HepG2 (cell line): ENCODE measurements around the gene EIF1AD. TPM values are rescaled to one million over a fixed set of nuclear protein-coding genes. Genes with fewer than 3 reads are reported as not detected.

Experiments used
- ATAC-seq: fragments of 200-7000 bp; cut with Tn5 transposase; 3 replicates; pipeline ENCODE4 v1.9.1; 2020; ENCODE audit warnings: mild to moderate bottlenecking, moderate library complexity
- BruUV-seq: library from RNA; stranded (reverse); fragments of 400-500 nt; replicated peaks from 2 replicates; lab custom pipeline; 2021; lab: Mats Ljungman, UMichigan
- CTCF ChIA-PET: fragments of 300-600 bp; formaldehyde crosslinking; extraction: SDS; loops from one replicate; lab custom pipeline; 2021; ENCODE audit warnings: low total read pairs, inconsistent platforms, low intra/inter-chr PET ratio; lab: Yijun Ruan, JAX
- POLR2A ChIA-PET: fragments of 350-600 bp; sonication (Branson Sonifier 250); formaldehyde crosslinking; loops from one replicate; lab custom pipeline; 2020; ENCODE audit warnings: antibody characterized with exemption, inconsistent platforms; lab: Yijun Ruan, JAX
- DNase-seq: peaks from one replicate; pipeline ENCODE4 v3.0.0-alpha.2; 2015; ENCODE audit warnings: low spot score
- FAIRE-seq: peaks from 3 replicates; lab custom pipeline; 2011; peaks lifted over from hg19 to GRCh38; lab: Jason Lieb, UNC
- H2AFZ ChIP-seq: one replicate; pipeline ENCODE4 v1.6.1; 2011; ENCODE audit warnings: low read length, inconsistent platforms
- H3K27ac ChIP-seq: fragments of 300-600 bp; 3 replicates; pipeline ENCODE4 v1.8.0; 2011; ENCODE audit warnings: mixed run types, mild to moderate bottlenecking, mixed read lengths, low read length, inconsistent platforms; ENCODE audit not compliant: insufficient read depth; ENCODE audit errors: extremely low read length
- H3K27me3 ChIP-seq, 2 experiments: fragments of 200-600 bp in 1 of 2; 2 replicates in 1 of 2; 3 replicates in 1 of 2; pipeline versions ENCODE4 v1.6.0 to v1.8.0; 2011; ENCODE audit warnings: low read length in 2 of 2, mild to moderate bottlenecking in 2 of 2, moderate library complexity in 2 of 2, inconsistent platforms in 1 of 2; ENCODE audit not compliant: insufficient read depth in 2 of 2, control insufficient read depth in 1 of 2
- H3K36me3 ChIP-seq, 2 experiments: fragments of 200-600 bp in 1 of 2; replicated peaks in 1 of 2; 2 replicates in 1 of 2; 3 replicates in 1 of 2; pipeline versions ENCODE4 v1.5.1 to v1.8.0; 2011; ENCODE audit warnings: low read length in 2 of 2, inconsistent platforms in 1 of 2; ENCODE audit not compliant: insufficient read depth in 2 of 2, control insufficient read depth in 1 of 2
- H3K4me1 ChIP-seq: 2 replicates; pipeline ENCODE4 v1.5.1; 2012; ENCODE audit warnings: low read length, inconsistent platforms; ENCODE audit not compliant: insufficient read depth
- H3K4me2 ChIP-seq: 2 replicates; pipeline ENCODE4 v1.6.0; 2011; ENCODE audit warnings: low read depth, low read length, inconsistent platforms
- H3K4me3 ChIP-seq, 3 experiments: fragments of 200-600 bp in 1 of 3; sonication (generic), shearing (Covaris generic) in 1 of 3; replicated peaks in 1 of 3; 2 replicates each; pipeline ENCODE4 v1.5.1; 2011 to 2016; ENCODE audit warnings: low read length in 3 of 3, inconsistent platforms in 2 of 3, low read depth in 2 of 3, mild to moderate bottlenecking in 2 of 3, control low read depth in 1 of 3, mixed read lengths in 1 of 3; ENCODE audit not compliant: insufficient read depth in 1 of 3
- H3K79me2 ChIP-seq: one replicate; pipeline ENCODE4 v1.6.1; 2011; ENCODE audit warnings: low read length, inconsistent platforms; ENCODE audit not compliant: insufficient read depth
- H3K9ac ChIP-seq: 2 replicates; pipeline ENCODE4 v1.6.0; 2011; ENCODE audit warnings: mild to moderate bottlenecking, low read depth, low read length, inconsistent platforms; ENCODE audit not compliant: insufficient read depth
- H3K9me3 ChIP-seq: 2 replicates; pipeline ENCODE4 v1.5.1; 2012; ENCODE audit warnings: mild to moderate bottlenecking, low read length
- H4K20me1 ChIP-seq: 2 replicates; pipeline ENCODE4 v1.6.0; 2011; ENCODE audit warnings: inconsistent platforms, mild to moderate bottlenecking, low read length, moderate library complexity; ENCODE audit not compliant: insufficient read depth
- CSRNP2 ChIP-seq: sonication (generic); formaldehyde crosslinking; conservative IDR thresholded peaks from 2 replicates; pipeline ENCODE4 v1.8.0; 2022; ENCODE audit warnings: low read depth, missing genetic modification reagents
- HMG20B ChIP-seq: conservative IDR thresholded peaks from 2 replicates; pipeline ENCODE4 v1.6.1; 2016; ENCODE audit warnings: missing genetic modification reagents, missing compliant biosample characterization
- TAF1 ChIP-seq: sonication (generic); formaldehyde crosslinking; IDR thresholded peaks from 2 replicates; pipeline ENCODE4 v1.4.0; 2020; ENCODE audit warnings: missing genetic modification reagents
- ZBTB8A ChIP-seq: sonication (generic); formaldehyde crosslinking; IDR thresholded peaks from 2 replicates; pipeline ENCODE4 v1.4.0; 2020; ENCODE audit warnings: mild to moderate bottlenecking, low read depth, missing genetic modification reagents, borderline replicate concordance
- ZNF101 ChIP-seq: sonication (generic); formaldehyde crosslinking; IDR thresholded peaks from 2 replicates; pipeline ENCODE4 v1.4.0; 2020; ENCODE audit warnings: mild to moderate bottlenecking, low read depth, missing genetic modification reagents, borderline replicate concordance
- ZNF597 ChIP-seq: sonication (generic); formaldehyde crosslinking; IDR thresholded peaks from 2 replicates; pipeline ENCODE4 v1.5.0; 2020; ENCODE audit warnings: missing genetic modification reagents
- WGBS: methylation state at CpG from one replicate; pipeline ENCODE4 v1.1.6; 2017; ENCODE audit warnings: low lambda C conversion rate; 5-methylcytosine and 5-hydroxymethylcytosine counted together
- in situ Hi-C: cut with HindIII; loops from 2 replicates; pipeline ENCODE4 v1.10.0; 2017; ENCODE audit warnings: low pct_unique_long_range_greater_than_20kb; ENCODE audit not compliant: extremely low pct_ligation_motif_present
- intact Hi-C: fragments of 100-400 bp; cut with micrococcal nuclease; formaldehyde crosslinking; loops from one replicate; pipeline ENCODE4 v1.10.0; 2022; ENCODE audit not compliant: unreplicated experiment
- polyA plus RNA-seq, 8 experiments: library from polyadenylated mRNA; depleted of rRNA in 3 of 8; stranded (reverse) in 7 of 8; unstranded in 1 of 8; fragments of >200 nt; fragmentation: Illumina TruSeq in 4 of 8; extraction: Trizol in 4 of 8; gene quantifications; 2 replicates each; pipeline versions ENCODE4 v1.2.1 to v1.2.3, GENCODE V29; 2011 to 2016; ENCODE audit warnings: low read depth in 4 of 8, missing spikeins in 1 of 8, mixed read lengths in 1 of 8; ENCODE audit not compliant: insufficient read depth in 1 of 8
- total RNA-seq, 5 experiments: library from RNA; depleted of rRNA; stranded (reverse); fragments of >200 nt; fragmentation: Illumina TruSeq; extraction: Trizol; gene quantifications; 2 replicates each; pipeline ENCODE4 v1.2.3, GENCODE V29; 2016; ENCODE audit warnings: low read depth in 1 of 5

Gene EIF1AD
- total and polyA plus RNA-seq, 2 of the 13 experiments (the other 11 are each of a cell fraction or from before 2014, with no cell fraction given) = 18.2 to 30.8 TPM

- no peak for TF ChIP-seq ZNF597 (CRISPR knock-in tag)
- TF ChIP-seq CSRNP2 (CRISPR knock-in tag) = no peak
- no peak for TF ChIP-seq ZBTB8A (CRISPR knock-in tag)
- BruUV-seq = no TSS peak
- no peaks in the 10 kb centered on the region for H3K27me3 ChIP-seq
- ATAC-seq (no peak), FAIRE-seq (no peak), DNase-seq (no peak)
- no peak overlapping the region for H3K27ac ChIP-seq
- H4K20me1 ChIP-seq = no peaks in the 10 kb centered on the region
- CTCF ChIA-PET = no interaction called here
- H3K4me3 ChIP-seq = no peak overlapping the region
- peaks cover 5 to 27% of the 10 kb centered on the region in 2 experiments for H3K36me3 ChIP-seq
- POLR2A ChIA-PET = no interaction called here
- 96% methylated on average over 12 of the region's 13 CpGs for WGBS
- no peaks in the 10 kb centered on the region for H3K9me3 ChIP-seq
- intact Hi-C loops = no loop called here
- H3K79me2 ChIP-seq = no peaks in the 10 kb centered on the region
- H3K4me2 ChIP-seq = no peak overlapping the region
- H2AFZ ChIP-seq = no peak overlapping the region
- H3K4me1 ChIP-seq = no peaks in the 10 kb centered on the region
- H3K9ac ChIP-seq = no peak overlapping the region
- in situ Hi-C loops = no loop called here
These were observed 28.4 kb downstream of the EIF1AD start for GRCh38 chr11:65973439-65974110.

GRCh38 chr11:65972116-65972515 lies 29.8 kb downstream of the EIF1AD start:
- intact Hi-C loops = no loop called here
- TF ChIP-seq HMG20B (CRISPR knock-in tag) = no peak
- TF ChIP-seq ZNF101 = no peak
- no peak for TF ChIP-seq TAF1 (CRISPR knock-in tag)

More at GRCh38 chr11:65972116-65972515, 29.8 kb downstream of the EIF1AD start:
- ATAC-seq = no peak
- no TSS peak for BruUV-seq
- H3K9ac ChIP-seq = no peak overlapping the region
- DNase-seq = no peak
- H3K27ac ChIP-seq = no peak overlapping the region
- peaks cover 10 to 26% of the 10 kb centered on the region in 2 experiments for H3K36me3 ChIP-seq
- no peaks in the 10 kb centered on the region; a peak in 1 of 5 replicates for H3K27me3 ChIP-seq
- WGBS = 96% methylated on average over 8 of the region's 8 CpGs
- no peaks in the 10 kb centered on the region for H3K9me3 ChIP-seq
- no peak overlapping the region for H3K4me2 ChIP-seq
- ChIA-PET POLR2A (no interaction called here), CTCF (no interaction called here)
- in situ Hi-C loops = no loop called here
- no peaks in the 10 kb centered on the region for H3K4me1 ChIP-seq
- no peaks in the 10 kb centered on the region for H3K79me2 ChIP-seq
- H4K20me1 ChIP-seq = no peaks in the 10 kb centered on the region
- no peak overlapping the region for H3K4me3 ChIP-seq
- H2AFZ ChIP-seq = no peak overlapping the region
- no peak for FAIRE-seq
